ENCODE data around the gene ACTR3C.

- no peak for TF ChIP-seq CTCF (IDR thresholded peaks at IDR 0.05)
- TF ChIP-seq POLR2A (IDR thresholded peaks at IDR 0.05) = no peak
- no peak for TF ChIP-seq POLR2AphosphoS5 (IDR thresholded peaks at IDR 0.05)
Measured at GRCh38 chr7:150372271-150373048, 49.1 kb upstream of the ACTR3C start.
